KBM-7 (cell line): ENCODE results near the gene PXK.

Experiments
- DNase-seq: peaks from one replicate; pipeline ENCODE4 v3.0.0-alpha.2; 2015
- in situ Hi-C: fragments of 300-500 bp; cut with MboI; formaldehyde crosslinking; loops from 2 replicates; pipeline ENCODE4 v1.14.3; 2020; ENCODE audit warnings: low sequenced_read_pairs, low pct_unique_long_range_greater_than_20kb, mixed read lengths

The PXK gene

DNA sequence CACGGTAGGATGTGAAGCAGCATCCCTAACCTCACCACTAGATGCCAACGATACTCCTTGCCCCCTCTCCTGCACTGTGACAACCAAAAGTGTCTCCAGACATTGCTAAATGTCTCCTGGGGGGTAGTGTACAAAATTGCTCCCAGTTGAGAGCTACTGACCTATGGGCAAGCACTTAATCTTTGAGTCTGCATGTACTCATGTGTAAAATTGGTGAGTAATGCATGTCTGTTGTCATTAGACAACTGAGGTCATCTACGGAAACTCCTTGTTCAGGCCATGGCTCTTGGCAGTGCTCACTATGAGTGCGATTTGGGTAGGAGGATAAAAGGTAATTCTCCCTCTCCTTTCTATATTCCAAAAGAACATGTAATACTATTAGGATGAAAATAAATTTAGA lies 71.7 kb downstream of the PXK start:
- in situ Hi-C loops: no loop called here
- no peak for DNase-seq

DNA sequence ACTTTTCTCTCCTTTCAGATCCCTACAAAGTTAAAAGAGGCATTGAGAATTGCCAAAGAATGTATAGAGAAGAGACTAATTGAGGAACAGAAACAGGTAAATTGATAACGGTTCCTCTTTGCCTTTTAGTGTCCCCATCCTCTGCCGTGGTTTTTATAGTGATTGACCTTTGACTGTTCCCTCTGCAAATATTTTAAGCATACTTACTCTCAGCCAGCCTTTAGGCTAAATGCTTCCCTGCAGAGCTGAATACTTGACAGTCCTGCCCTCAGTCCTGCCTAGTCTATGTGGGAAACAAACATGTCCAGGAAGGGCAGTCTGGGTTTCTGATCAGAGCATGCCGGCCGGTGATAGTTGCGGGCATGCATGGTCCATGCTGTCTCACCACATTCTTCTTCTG lies 76.2 kb downstream of the PXK start:
- in situ Hi-C loops: no loop called here
- no peak for DNase-seq

- in situ Hi-C loops: no loop called here
- DNase-seq: no peak
These were observed 77.0 kb downstream of the PXK start for GRCh38 chr3:58409663-58410062.

GRCh38 chr3:58411036-58411435 lies 78.3 kb downstream of the PXK start:
- DNase-seq: no peak
- in situ Hi-C loops: no loop called here

- in situ Hi-C loops: no loop called here
- no peak for DNase-seq
These were observed 79.4 kb downstream of the PXK start for GRCh38 chr3:58411851-58412830.

GRCh38 chr3:58414538-58415197 lies 82.0 kb downstream of the PXK start:
- peak; percentile 84 for DNase-seq
- in situ Hi-C loops: no loop called here

- in situ Hi-C loops: no loop called here
- no peak for DNase-seq
These were observed 83.5 kb downstream of the PXK start for GRCh38 chr3:58416191-58416590.

DNA sequence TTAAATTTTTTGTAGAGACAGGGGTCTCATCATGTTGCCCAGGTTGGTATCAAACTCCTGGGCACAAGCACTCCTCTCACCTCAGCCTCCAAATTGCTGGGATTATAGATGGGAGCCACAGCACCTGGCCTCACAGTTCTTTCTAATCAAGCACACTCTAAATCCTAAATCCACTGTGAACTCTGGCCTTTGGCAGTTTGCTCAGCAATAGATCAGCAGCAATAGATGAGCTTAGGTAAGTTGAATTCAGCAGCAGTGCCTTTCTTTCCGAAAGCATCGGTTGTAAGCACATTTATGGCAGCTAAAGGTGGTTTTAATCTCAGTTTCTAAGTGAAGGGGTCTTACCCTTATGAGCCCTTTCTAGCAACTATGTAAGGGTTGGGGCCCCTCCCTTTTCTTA lies 84.4 kb downstream of the PXK start:
- no peak for DNase-seq
- in situ Hi-C loops: no loop called here

GRCh38 chr3:58418227-58418626 lies 85.5 kb downstream of the PXK start:
- in situ Hi-C loops: no loop called here
- DNase-seq: no peak

GRCh38 chr3:58419780-58420507 lies 87.3 kb downstream of the PXK start:
- in situ Hi-C loops: no loop called here
- no peak for DNase-seq

DNA sequence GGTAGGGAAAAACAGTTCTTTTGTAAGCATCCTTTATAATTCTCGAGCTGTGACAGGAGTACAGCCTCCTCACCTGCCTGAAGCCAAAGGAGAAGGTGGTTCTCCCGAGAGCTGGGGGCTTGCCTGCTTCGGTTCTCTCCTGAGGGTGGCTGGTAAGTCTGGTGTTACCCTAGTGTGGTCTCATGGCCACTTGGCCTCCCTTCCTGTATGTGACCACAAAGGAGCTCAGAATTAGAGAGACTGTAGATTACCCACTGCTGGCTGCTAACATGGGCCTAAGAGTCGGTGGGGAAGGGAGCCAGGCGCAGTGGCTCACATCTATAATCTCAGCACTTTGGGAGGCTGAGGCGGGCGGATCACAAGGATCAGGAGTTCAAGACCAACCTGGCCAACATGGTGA lies 88.3 kb downstream of the PXK start:
- in situ Hi-C loops: no loop called here
- no peak for DNase-seq

DNA sequence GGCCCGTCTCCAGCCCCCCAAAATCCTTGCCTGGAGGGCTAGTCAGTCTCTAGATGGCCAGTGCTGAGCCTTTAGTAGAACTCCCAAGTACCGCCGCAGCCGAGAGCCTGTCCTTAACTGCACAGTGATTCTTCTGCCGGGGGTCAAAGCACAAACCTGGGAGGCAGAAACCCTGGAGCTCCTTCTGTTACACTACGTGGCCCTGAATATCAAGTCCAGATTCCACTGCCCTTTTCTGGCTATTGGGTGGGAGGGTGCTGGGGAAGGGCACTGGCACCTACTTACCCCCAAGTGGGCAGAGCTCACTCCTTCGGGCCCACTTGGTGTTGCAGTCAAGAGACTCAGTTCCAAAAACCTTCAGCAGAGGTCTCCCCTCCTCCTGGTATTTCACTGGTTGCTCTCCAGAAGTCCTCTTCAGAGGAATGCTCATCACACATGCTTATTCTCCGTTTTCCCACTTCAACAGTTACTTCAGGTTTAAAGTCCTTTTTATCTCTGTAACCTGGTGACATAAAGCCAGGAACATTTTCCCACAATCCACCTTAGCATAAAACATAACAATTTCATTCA lies 90.1 kb downstream of the PXK start:
- DNase-seq: peak; percentile 18
- in situ Hi-C loops: no loop called here

- no peak for DNase-seq
- in situ Hi-C loops: loop anchor here (25.0 kb wide), 1 partner anchor 113 kb away; the partner anchor contains the start of gene ACOX2
These were observed 91.9 kb downstream of the PXK start for GRCh38 chr3:58424613-58425012.

DNA sequence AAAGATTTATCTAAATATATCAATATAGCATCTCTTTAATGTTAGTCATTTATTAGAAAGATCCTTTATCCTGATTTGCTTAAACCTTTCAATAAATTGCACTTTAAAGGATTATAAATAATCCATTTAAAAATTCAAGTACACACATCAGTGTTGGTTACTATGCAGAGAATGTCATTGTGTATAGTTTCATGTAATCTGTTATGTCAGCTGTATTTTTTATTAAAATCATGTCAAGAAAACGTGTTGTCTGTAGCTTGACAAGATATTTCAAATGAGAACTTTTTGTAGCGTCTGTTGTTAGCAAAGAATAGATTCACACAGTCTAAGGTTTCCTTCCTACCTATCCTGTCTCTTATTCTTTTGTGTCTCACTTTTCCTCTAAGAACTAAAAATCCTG lies 93.1 kb downstream of the PXK start:
- DNase-seq: no peak
- in situ Hi-C loops: loop anchor here (25.0 kb wide), 1 partner anchor 112 kb away; the partner anchor contains the start of gene ACOX2

GRCh38 chr3:58427661-58428361 lies 95.1 kb downstream of the PXK start:
- in situ Hi-C loops: loop anchor here (25.0 kb wide), 1 partner anchor 109 kb away; the partner anchor contains the start of gene ACOX2
- no peak for DNase-seq

GRCh38 chr3:58429657-58430056 lies 97.0 kb downstream of the PXK start:
- in situ Hi-C loops: loop anchor here (25.0 kb wide), 1 partner anchor 108 kb away; the partner anchor contains the start of gene ACOX2
- no peak for DNase-seq

GRCh38 chr3:58432905-58433304 lies 100.2 kb downstream of the PXK start:
- DNase-seq: no peak
- in situ Hi-C loops: loop anchor here (25.0 kb wide), 1 partner anchor 104 kb away; the partner anchor contains the start of gene ACOX2

DNA sequence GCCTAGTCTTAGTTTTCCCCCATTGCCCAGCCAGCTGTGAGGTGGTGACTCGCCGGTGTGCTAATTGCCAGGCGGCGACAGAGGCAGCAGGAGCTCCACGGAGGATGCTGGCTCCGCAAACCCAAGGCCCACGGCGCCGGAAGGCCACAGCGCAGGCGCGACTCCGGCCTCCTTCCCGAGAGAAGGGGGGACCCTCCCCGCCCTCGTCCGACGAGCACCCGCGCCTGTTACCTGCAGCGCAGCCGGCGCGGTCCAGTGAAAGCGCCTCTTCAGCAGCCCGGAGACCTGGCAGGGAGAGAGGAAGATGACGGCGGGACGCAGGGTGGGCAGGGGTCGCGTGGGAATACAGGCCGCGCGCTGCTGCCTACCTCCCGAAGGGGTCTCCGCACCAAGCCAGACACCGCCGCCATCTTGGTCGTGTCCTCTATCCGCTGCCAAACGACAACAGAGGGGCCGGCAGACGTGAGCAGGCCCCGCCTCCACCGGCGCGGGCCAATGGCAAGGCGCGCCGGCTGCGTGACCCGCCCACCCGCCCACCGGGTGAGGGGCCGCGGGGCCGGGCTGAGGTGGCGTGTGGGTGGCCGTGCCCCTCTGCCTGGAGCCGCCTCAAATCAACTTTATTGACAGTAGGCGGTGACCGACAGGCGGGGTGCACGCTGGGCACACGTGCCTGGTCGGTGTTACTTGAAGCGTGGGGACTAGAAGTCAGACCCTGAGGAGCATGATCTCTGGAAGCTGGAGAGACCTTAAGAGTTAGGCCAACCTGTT lies 100.9 kb downstream of the PXK start, which contains the start of gene PDHB:
Gene PDHB, minus strand, starts transcription at position 433 of the 768 bp plus-strand sequence. Its CDS starts 23 bp downstream, at position 410.
- peak; percentile 92 for DNase-seq
- in situ Hi-C loops: loop anchor here (25.0 kb wide), 1 partner anchor 104 kb away; the partner anchor contains the start of gene ACOX2
